ENCODE data around the gene ADAMTS16.
"Not testable (repeated sequence)": the region's sequence is repeated elsewhere in the genome, so short reads cannot be mapped to it uniquely, and the experiment has no call there.

Gene ADAMTS16, protein sequence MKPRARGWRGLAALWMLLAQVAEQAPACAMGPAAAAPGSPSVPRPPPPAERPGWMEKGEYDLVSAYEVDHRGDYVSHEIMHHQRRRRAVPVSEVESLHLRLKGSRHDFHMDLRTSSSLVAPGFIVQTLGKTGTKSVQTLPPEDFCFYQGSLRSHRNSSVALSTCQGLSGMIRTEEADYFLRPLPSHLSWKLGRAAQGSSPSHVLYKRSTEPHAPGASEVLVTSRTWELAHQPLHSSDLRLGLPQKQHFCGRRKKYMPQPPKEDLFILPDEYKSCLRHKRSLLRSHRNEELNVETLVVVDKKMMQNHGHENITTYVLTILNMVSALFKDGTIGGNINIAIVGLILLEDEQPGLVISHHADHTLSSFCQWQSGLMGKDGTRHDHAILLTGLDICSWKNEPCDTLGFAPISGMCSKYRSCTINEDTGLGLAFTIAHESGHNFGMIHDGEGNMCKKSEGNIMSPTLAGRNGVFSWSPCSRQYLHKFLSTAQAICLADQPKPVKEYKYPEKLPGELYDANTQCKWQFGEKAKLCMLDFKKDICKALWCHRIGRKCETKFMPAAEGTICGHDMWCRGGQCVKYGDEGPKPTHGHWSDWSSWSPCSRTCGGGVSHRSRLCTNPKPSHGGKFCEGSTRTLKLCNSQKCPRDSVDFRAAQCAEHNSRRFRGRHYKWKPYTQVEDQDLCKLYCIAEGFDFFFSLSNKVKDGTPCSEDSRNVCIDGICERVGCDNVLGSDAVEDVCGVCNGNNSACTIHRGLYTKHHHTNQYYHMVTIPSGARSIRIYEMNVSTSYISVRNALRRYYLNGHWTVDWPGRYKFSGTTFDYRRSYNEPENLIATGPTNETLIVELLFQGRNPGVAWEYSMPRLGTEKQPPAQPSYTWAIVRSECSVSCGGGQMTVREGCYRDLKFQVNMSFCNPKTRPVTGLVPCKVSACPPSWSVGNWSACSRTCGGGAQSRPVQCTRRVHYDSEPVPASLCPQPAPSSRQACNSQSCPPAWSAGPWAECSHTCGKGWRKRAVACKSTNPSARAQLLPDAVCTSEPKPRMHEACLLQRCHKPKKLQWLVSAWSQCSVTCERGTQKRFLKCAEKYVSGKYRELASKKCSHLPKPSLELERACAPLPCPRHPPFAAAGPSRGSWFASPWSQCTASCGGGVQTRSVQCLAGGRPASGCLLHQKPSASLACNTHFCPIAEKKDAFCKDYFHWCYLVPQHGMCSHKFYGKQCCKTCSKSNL

DNA sequence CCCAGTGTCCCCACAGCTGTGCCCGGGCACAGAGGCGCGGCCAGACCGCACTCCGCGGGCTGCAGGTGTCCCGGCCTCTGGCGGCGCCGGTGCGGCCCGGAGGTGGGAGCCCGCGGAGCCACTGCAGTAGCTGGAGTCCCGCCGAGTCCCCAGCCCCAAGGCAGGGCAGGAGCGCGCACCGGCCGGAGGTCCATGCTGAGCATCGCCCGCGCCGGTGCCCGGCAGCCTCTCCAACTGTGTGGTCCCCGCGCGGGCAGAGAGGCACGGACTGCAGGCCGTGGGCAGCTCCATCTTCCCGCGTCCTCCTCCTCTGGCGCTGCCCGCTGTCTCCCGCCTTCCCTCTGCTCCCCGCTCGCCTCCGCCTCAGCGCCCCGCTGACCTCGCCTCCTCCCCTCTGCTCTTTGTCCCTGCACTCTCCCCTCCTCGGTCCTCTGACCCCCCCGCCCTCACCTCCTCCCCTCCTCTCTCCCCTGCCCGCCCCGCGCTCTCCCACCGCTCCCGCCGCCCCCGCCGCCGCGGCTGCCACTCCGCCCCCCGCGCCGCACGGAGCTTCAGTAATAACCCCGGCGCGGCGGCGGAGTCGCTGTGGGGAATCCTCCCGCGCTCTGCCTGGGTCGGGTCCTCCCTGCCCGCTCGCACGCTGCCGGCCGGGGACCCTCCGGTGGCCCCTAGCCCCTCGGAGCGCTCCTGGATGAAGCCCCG is at the start of gene ADAMTS16:
Gene ADAMTS16, plus strand, starts transcription at position 554 of the 702 bp plus-strand sequence. Its CDS starts 138 bp downstream, at position 692.
- DNase-seq = no peak

DNA sequence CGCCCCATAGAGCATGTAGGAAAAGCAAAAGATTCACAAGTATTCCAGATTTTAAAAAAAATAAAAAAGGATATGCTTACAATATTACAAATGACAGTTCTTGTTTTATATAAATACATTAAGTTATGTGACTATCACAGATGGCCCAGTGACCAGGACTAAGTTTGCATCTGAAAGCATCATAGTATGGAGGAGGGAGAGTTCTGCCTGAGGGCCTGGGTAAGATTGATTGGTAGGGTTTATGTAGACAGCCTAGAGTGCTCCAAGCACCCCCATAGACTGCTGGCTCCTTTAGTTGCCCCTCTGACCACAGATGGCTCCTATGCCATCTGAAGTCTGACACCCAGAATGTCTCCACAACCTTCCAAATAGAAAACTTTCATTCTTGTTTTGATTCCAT is 48.0 kb upstream of the ADAMTS16 start:
- DNase-seq = no peak

DNA sequence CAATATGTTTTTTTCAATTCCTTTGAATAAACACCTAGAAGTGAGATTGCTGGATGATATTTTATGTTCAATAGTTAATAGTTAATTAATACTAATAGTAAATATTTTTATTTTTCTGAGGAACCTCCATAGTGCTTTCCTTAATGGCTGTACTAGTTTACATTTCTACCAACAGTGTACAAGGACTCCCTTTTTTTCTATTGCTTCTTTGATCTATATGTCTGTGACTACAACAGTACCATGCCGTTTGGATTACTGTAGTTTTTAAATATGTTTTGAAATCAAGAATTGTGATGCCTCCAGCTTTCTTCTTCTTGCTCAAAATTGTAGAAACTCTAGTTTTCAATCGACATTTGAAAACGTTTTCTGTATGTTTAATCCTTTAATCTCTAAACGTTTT is 39.5 kb upstream of the ADAMTS16 start:
- DNase-seq = no peak

DNA sequence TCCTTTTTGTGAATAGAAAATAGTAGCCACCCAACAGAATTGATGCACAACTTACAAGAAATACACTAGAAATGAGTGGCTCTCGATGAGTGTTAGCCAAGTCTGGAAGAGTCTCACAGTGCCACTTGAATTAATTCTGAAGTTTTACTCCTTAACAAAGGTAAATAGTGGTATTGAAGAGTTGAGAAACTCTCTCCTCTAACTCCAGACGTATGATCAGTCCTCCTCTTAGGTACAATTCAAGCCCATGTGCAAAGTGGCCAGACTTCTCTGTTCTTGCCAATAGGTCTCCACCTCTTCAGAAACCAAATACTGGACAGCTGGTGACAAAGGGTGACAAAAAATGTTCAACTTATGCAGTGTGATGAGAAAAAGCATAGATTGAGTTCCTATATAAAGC is 38.5 kb upstream of the ADAMTS16 start:
- no peak for DNase-seq

DNA sequence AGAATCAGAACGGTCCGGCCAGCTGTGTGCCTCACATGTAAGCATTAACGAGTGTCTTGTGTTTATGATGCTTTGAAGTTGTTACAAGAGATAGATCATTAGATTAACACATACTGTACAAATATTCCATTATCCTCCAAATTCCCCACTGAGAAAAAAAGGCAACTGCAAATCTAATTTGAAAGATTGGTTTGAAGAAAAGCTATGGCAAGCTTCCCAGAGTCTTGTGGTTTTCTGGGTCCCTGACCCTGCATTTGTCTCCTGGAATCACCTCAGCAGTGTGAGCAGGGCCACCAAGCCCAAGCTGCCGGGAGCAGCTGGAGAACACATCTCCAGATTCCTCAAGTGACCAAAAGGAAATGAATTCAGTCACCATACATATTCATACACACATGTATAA is 36.9 kb upstream of the ADAMTS16 start:
- no peak for DNase-seq

DNA sequence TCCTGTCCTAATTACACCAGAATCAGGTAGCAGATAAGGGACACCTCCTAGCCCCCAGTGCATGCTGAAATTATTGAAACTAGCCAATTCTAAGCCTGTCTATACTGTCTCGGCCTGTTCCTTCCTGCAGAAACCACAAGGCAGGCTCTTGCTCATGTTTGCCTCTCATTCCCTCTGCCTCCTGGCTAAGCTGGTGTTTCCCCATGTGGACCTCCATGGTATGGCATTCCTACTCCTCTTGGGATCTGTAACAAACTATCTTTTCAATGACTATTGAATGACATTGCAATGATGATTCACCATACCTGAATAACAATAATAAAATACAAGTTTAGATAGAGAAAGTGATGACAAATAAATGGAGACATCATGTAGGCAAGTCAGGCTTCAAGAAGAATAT is 35.6 kb upstream of the ADAMTS16 start:
- no peak for DNase-seq

DNA sequence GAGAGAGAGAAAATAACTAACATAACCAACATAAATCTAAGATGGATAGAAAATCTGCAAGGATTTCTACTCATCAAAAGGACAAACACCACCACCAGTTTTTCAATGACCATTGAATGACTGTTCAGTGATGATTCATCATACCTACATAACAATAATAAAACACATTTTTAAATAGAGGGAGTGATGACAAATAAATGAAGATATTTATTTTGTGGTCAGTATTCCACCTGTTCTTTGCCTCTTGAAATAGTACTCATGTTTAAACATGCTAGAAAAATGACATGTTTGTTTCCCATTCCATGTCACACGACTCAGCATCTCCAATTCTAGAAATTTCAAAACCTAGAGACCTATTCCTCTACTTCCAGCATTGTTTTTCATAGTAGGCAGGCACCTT is 34.6 kb upstream of the ADAMTS16 start:
- peak; percentile 4 for DNase-seq

DNA sequence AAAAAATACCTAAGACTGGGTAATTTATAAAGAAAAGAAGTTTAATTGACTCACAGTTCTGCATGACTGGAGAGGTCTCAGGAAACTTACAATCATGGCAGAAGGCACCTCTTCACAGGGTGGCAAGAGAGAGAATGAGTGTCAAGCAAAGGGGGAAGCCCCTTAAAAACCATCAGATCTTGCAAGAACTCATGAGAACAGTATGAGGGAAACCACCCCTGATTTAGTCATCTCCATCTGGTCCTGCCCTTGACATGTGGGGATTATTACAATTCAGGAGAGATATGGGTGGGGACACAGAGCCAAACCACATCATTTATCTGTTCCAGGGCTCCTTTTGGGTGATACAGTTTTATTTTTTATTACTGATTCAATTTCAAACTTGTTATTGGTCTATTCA is 23.2 kb upstream of the ADAMTS16 start:
- DNase-seq = no peak

DNA sequence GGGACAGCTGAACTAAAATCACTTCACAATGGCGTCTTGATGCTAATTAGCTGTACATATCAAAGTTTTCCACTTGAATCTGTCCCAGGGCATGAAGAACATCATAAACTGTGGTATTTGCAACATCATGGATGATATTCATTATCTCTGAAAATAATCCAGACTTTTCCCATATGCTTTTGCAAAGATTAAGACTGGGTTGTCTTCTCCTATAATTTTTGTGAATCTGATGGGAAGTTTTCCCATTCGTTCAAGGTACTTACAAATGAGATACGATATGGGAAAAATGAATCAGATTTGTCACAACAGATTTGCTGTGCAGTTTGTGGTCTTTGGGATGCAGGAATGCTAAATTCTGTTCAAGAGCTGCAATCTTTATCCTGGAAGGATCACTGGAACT is 17.4 kb upstream of the ADAMTS16 start:
- no peak for DNase-seq

DNA sequence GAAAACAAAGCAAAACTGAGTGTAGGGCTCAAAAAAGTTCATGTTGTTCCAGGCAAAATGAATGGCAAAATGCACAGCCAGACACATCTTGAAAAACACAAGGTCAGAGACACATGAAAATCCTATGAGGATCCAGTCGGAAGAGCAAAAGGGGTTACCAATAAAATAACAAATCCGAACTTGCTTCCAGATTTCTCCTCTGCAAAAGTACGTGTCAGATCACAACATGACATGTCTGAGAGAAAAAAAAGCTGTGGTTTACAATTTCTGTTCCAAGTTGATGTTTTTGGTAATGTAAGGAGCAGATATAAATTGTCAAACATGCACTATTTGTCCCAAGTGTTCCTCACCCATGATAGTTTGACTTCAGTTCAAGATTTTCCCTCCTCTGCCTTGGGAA is 15.9 kb upstream of the ADAMTS16 start:
- no peak for DNase-seq

DNA sequence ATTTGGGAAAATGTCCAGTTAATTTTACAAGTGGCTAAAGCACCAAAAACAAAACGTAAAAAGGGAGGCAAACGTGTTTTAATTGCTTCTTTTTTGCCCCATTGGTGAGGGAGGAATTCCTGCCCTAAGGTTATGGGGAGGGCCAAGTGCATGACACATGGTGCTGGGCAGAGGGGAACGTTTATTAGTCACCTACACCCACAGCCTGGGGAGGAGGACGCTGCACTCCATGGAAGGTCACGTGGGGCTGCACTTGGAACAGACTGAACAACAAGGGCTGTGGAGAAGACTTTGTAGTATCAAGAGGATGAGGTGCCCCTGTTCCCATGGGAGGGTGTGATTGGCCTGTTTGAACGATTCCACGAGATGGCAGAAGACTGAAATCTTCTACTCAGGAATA is 13.7 kb upstream of the ADAMTS16 start:
- no peak for DNase-seq

DNA sequence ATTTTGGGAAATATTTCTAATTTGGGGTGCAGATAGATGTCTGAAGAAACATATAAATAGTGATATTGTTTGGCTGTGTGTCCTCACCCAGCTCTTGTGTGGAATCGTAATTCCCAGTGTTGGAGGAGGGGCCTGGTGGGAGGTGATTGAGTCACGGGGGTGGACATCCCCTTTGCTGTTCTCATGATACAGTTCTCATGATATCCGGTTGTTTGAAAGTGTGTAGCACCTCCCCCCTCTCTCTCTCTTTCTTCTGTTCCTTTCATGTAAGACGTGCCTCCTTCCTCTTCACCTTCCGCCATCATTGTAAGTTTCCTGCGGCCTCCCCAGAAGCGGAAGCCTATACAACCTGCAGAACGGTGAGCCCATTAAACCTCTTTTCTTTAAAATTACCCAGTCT is 11.4 kb upstream of the ADAMTS16 start:
- no peak for DNase-seq

DNA sequence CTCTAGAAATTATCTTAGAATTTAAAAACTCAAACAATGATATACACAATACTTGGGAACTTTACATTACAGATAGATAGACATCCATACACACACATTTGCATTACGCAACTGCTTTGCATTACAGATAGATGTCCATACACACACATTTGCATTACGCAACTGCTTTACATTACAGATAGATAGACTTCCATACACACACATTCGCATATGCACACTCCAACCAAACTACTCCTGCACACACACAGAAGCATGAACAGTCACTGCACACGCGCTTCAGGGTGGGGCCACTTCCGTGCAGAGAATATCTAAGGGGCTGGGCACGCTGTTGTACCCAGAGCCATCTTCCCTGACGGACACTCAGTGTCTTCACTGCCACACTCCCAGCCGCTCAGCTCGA is 7.9 kb upstream of the ADAMTS16 start:
- no peak for DNase-seq

DNA sequence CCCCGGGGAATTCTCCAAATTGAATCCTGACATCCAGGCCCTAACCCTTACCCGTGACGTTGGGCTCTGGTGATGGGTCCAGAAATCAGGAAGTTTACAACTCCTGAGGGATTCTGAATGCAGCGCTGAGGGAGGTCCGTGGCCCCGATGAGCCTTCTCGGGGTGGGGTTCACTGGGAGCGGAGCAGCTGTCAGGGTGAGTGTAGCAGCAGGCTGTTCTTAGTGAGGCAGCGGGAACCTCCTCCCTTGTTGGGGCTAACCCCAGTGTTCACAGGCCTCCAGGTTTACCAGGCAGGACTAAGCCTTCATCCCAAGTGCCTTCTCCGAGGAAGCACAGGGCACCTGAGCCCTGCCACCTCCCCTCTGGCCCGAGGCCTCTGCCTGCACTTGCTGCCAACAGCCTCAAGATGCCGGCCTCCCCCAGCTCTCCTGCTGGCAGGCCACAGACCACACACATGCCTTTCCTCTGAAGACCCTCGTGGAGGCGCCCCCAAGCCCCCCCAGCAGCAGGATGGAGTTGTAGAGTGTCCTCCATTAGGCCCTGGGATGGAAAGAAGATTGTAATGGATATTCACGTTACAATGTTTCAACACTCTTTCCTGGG is 7.3 kb upstream of the ADAMTS16 start:
- DNase-seq = no peak

DNA sequence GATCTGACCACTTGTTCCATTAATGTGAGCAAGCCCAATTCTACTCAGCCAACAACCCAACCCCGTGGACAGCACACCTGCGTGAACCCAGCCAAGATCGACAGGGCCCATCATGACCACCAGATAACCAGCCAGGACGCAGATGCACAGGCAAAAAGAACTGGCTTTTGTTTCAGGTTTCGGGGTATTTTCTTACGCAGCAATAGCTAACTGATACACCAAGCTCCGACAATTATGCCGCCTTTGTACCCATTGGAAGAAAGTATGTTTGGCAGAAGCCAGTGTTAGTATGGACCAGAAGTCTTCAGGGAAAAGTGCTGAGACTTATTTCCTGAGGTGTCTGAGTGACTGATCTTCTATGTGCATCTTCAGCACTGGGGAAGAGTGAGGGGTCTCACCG is 6.0 kb upstream of the ADAMTS16 start:
- no peak for DNase-seq

DNA sequence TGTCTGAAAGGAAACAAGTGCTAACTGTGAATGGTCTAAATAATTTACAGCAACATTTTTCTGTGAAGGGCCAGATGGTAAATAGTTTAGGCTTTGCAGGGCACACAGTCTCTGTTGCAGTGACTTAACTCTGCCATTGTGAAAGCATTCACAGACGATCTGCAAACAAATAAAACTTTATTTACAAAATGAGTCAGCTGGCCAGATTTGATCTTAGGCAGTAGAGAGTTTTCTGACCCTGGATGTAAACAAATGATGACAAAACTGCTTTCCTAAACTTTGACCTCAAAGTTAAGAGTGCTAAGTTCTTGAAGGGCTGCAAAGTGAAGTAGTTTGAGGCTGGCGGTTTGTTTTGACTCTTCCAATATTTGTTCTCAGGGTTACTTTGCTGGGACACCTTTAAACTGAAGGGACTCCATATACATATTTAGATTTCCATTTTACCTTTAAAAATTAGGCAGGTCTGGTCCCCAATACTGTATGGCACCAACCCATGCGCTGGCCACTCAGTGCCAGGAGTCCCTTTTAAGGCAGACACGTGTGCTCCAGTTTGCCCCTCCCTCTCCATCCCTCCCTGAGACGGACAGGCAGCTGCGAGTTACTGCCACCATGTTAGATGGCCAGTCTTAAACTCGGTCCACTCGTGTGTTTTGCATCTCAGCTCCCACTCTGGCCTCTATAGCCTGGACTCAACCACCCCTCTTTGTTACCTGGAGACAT is 4.0 kb upstream of the ADAMTS16 start:
- DNase-seq = no peak

DNA sequence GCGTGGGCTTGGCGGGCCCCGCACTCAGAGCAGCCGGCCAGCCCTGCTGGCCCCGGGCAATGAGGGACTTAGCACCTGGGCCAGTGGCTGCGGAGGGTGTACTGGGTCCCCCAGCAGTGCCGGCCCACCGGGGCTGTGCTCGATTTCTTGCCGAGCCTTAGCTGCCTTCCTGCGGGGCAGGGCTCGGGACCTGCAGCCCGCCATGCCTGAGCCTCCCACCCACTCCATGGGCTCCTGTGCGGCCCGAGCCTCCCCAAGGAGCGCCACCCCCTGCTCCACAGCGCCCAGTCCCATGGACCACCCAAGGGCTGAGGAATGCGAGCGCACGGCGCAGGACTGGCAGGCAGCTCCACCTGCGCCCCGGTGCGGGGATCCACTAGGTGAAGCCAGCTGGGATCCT is 2.3 kb upstream of the ADAMTS16 start:
- not testable (repeated sequence) for DNase-seq

DNA sequence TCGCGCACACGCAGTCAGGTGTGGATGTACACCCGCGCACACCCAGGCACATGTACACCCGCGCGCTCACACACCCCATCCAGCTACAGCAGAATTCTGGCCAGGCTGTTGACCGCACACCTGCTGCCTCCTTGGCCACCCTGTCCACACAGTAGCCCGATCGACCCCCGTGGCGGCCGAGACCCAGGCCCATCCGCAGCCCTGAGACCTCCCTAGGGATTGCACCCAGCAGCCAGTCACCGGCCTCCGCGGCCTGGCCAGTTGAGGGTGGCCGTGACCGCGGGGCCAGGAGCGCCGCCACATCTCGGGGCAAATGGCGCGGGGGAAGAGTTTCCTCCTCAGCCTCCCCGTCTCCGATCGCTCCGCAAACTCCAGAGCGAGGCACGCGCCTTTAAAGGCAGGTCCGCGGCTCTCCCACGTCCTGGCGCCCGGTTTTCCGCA is 774 bp upstream of the ADAMTS16 start:
- DNase-seq = no peak

DNA sequence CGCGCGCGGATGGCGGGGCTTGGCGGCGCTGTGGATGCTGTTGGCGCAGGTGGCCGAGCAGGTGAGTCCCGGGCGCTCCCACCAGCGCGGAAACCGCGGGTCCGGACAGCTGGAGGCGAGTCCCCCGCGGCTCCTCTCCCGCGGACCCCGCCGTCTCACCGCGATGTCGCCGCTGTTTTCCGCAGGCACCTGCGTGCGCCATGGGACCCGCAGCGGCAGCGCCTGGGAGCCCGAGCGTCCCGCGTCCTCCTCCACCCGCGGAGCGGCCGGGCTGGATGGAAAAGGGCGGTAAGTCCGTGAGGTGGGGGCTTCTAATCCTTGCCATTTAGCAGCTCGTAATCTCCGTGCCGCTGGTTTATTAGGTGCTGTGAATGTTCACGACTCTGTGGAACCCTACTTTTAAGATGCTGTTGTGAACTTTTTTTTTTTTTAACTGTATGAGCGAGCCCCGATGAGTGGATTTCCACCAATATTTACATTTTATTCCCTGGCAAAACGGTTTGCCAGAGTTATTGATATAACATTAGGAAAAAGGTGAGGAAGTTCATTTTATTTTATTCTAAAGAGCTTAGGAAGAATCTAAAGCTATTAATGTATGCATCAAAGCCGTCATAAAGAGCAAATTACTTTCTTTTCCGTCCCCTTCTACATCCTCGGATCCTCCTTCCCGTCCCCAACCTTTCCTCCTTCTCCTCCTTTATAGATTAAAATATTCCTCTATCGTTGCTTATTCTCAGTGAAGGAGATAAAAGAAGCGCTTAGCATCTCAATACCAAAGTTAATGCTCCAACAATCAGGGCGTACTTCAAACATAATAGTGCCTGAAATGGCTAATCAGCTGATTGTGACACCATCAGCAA is 579 bp downstream of the ADAMTS16 start:
- DNase-seq = no peak

DNA sequence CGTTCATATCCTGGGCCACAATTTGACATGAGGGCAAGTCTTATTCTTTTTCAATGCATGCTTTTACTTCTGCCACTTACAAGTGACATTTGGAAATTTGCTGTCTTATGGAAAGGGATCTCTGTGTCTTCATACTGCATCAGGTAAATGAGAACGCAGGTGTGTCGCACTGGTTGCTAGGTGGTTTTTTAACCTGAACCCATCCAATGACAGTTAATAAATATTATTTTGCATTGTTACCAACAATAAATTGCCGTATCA is 1.1 kb downstream of the ADAMTS16 start:
- DNase-seq = no peak

Data from NCI-H2029 treated with DMSO at 0.1 percent for 48 hours (cell line).